Duodenal mucosa (tissue), 2 donors: ENCODE measurements around the gene C6orf52.
"Not testable (repeated sequence)": the region's sequence is repeated elsewhere in the genome, so short reads cannot be mapped to it uniquely, and the experiment has no call there.

Experiments
- H3K27ac ChIP-seq: one replicate; pipeline ENCODE4 v1.7.0; 2013; ENCODE audit warnings: low read depth, low read length
- H3K27me3 ChIP-seq, 2 donors: one replicate each; pipeline ENCODE4 v1.7.0; 2013; ENCODE audit warnings: low read length in 2 of 2, control low read depth in 1 of 2; ENCODE audit not compliant: insufficient read depth in 2 of 2, control insufficient read depth in 1 of 2
- H3K36me3 ChIP-seq, 2 donors: one replicate each; pipeline ENCODE4 v1.7.0; 2013; ENCODE audit warnings: low read length in 2 of 2, control low read depth in 1 of 2; ENCODE audit not compliant: insufficient read depth in 2 of 2, control insufficient read depth in 1 of 2
- H3K4me1 ChIP-seq, 2 donors: one replicate each; pipeline ENCODE4 v1.7.0; 2013; ENCODE audit warnings: low read length in 2 of 2, control low read depth in 1 of 2; ENCODE audit not compliant: insufficient read depth in 2 of 2, control insufficient read depth in 1 of 2
- H3K4me3 ChIP-seq, 2 donors: one replicate each; pipeline ENCODE4 v1.7.0; 2013; ENCODE audit warnings: low read length in 2 of 2, low read depth in 1 of 2
- H3K9ac ChIP-seq, 2 donors: one replicate each; pipeline ENCODE4 v1.7.0; 2013; ENCODE audit warnings: low read length in 2 of 2, low read depth in 1 of 2
- H3K9me3 ChIP-seq, 2 donors: one replicate each; pipeline ENCODE4 v1.7.0; 2013; ENCODE audit warnings: low read length in 2 of 2, control low read depth in 1 of 2; ENCODE audit not compliant: control insufficient read depth in 1 of 2

The C6orf52 gene

GRCh38 chr6:10694302-10695085 is at the start of gene C6orf52, which contains the start of gene PAK1IP1:
TSS of gene C6orf52 (minus strand) at chr6:10694616. CDS start at chr6:10687550, 7,066 bp downstream.
TSS of gene PAK1IP1 (plus strand) at chr6:10694972. CDS start at chr6:10694986, 14 bp downstream.
- Histone ChIP-seq H3K9me3 (no peaks in the 10 kb centered on the region), H3K27me3 (no peaks in the 10 kb centered on the region), H3K9ac (peak within 1 kb of the TSS; percentile 96 to 99), H3K4me3 (peak within 1 kb of the TSS; percentile 97 to 100), H3K27ac (peak within 1 kb of the TSS; percentile 95), H3K36me3 (peaks cover 0 to 20% of the 10 kb centered on the region in 2 donors), H3K4me1 (peaks cover 23 to 24% of the 10 kb centered on the region in 2 donors)

GRCh38 chr6:10743515-10743914 is 49.1 kb upstream of the C6orf52 start:
- no peak overlapping the region for H3K27ac ChIP-seq
- H3K36me3 ChIP-seq: no peaks in the 10 kb centered on the region
- no peaks in the 10 kb centered on the region for H3K27me3 ChIP-seq
- no peaks in the 10 kb centered on the region for H3K9me3 ChIP-seq
- H3K4me1 ChIP-seq: peaks cover 10 to 11% of the 10 kb centered on the region in 2 donors
- no peak overlapping the region for H3K9ac ChIP-seq
- no peak overlapping the region for H3K4me3 ChIP-seq

DNA sequence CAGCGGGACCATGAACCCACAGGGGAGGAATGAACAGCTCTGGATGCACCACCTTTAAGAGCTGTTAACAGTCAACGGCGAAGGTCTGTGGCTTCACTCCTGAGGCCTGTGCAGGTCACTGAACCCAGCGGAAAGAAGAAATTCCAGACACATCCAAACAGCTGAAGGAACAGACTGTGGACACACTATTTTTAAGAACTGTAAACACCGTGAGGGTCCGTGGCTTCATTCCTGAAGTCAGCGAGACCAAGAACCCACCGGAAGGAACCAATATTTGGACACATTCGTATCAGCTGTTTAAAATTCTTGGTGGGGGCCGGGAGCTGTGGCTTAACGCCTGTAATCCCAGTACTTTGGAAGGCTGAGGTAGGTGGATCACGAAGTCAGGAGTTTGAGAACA is 47.8 kb upstream of the C6orf52 start:
- Histone ChIP-seq H3K4me1 (peaks cover 7% of the 10 kb centered on the region in 2 donors), H3K27me3 (no peaks in the 10 kb centered on the region), H3K36me3 (no peaks in the 10 kb centered on the region), H3K4me3 (no peak overlapping the region), H3K27ac (no peak overlapping the region), H3K9ac (no peak overlapping the region), H3K9me3 (no peaks in the 10 kb centered on the region)

GRCh38 chr6:10741643-10742042 is 47.2 kb upstream of the C6orf52 start:
- not testable (repeated sequence) for H3K4me3 ChIP-seq, H3K9me3 ChIP-seq, H3K9ac ChIP-seq, H3K36me3 ChIP-seq, H3K27ac ChIP-seq, H3K4me1 ChIP-seq, H3K27me3 ChIP-seq

DNA sequence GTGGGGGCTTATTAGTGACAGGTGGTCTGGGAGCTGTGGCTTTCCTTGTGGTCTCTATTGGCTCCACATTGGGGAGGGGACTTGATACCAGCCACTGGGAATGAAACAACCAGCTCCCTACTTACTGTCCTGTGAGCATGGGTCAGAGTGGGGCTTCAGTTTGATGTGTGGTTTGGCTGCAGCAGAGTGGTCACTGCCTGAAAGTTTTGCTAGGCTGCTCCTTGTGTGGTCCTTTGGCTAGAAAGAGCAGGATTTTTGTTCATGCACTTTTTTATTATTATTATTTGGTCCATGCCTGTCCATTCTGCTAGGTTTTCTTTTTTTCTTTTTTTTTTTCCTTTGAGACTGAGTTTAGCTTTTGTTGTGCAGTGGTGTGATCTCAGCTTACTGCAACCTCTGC is 45.6 kb upstream of the C6orf52 start:
- Histone ChIP-seq H3K27me3 (no peaks in the 10 kb centered on the region), H3K9me3 (no peaks in the 10 kb centered on the region), H3K27ac (no peak overlapping the region), H3K4me3 (no peak overlapping the region), H3K4me1 (no peaks in the 10 kb centered on the region), H3K9ac (no peak overlapping the region), H3K36me3 (no peaks in the 10 kb centered on the region)

- Histone ChIP-seq H3K9ac (no peak overlapping the region), H3K4me1 (no peaks in the 10 kb centered on the region), H3K27me3 (no peaks in the 10 kb centered on the region), H3K9me3 (no peaks in the 10 kb centered on the region), H3K27ac (no peak overlapping the region), H3K4me3 (no peak overlapping the region), H3K36me3 (peaks cover 6 to 18% of the 10 kb centered on the region in 2 donors)
These were observed 42.3 kb upstream of the C6orf52 start for GRCh38 chr6:10736731-10737130.

DNA sequence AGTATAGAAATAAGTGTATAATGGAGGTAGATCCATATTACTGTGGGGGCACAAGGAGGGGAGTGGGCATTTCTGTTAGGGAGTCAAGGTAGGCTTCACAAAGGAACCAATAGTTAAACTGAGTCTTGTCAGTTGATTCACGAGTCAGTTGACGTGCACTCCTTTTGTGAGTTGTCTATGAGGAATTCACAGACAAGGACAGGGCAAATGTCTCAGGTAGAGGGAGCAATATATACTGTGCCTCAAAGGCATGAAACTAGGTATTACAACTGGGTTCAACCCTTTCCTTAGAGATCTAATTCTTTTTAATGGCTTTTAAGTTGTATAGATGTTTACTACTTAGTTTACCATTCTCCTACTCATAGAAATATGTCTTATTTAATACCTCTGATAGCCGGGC is 39.4 kb upstream of the C6orf52 start:
- Histone ChIP-seq H3K9ac (no peak overlapping the region), H3K27me3 (no peaks in the 10 kb centered on the region), H3K36me3 (peaks cover 6 to 38% of the 10 kb centered on the region in 2 donors)

DNA sequence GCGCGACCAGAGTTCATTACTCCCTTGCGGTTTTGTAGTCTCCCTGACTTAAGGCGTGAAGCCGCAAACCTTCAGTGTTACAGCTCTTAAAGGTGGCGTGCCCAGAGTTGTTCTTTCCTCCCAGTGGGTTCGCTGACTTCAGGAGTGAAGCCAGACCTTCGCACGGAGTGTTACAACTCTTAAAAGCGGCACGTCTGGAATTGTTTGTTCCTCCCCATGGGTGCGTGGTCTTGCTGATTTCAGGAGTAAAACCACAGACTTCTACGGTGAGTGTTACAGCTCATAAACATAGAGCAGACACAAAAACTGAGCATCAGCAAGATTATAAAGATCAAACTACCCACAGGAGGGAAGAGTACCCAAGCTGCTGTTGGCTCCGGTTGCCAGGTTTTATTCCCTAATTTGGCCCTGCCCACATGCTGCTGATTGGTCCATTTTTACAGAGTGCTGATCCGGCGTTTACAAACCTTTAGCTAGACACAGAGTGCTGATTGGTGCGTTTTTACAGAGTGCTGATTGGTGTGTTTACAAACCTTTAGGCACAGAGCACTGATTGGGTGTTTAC is 38.8 kb upstream of the C6orf52 start:
- Histone ChIP-seq H3K4me3 (no peak overlapping the region), H3K36me3 (peaks cover 9 to 40% of the 10 kb centered on the region in 2 donors), H3K4me1 (no peaks in the 10 kb centered on the region), H3K9ac (no peak overlapping the region), H3K27ac (no peak overlapping the region), H3K27me3 (no peaks in the 10 kb centered on the region), H3K9me3 (no peaks in the 10 kb centered on the region)

More for the DNA sequence above, 39.4 kb upstream of the C6orf52 start:
- H3K27ac ChIP-seq: no peak overlapping the region
- H3K4me3 ChIP-seq: no peak overlapping the region
- no peaks in the 10 kb centered on the region for H3K9me3 ChIP-seq
- no peaks in the 10 kb centered on the region for H3K4me1 ChIP-seq

GRCh38 chr6:10730254-10730653 is 35.8 kb upstream of the C6orf52 start:
- H3K27ac ChIP-seq: no peak overlapping the region
- peaks cover 15 to 51% of the 10 kb centered on the region in 2 donors for H3K36me3 ChIP-seq
- H3K4me3 ChIP-seq: no peak overlapping the region

GRCh38 chr6:10725716-10726115 is 31.3 kb upstream of the C6orf52 start:
- Histone ChIP-seq H3K9ac (no peak overlapping the region), H3K27ac (no peak overlapping the region), H3K4me3 (no peak overlapping the region)

More at GRCh38 chr6:10730254-10730653, 35.8 kb upstream of the C6orf52 start:
- no peak overlapping the region for H3K9ac ChIP-seq
- no peaks in the 10 kb centered on the region for H3K27me3 ChIP-seq
- H3K4me1 ChIP-seq: no peaks in the 10 kb centered on the region
- no peaks in the 10 kb centered on the region for H3K9me3 ChIP-seq

More at GRCh38 chr6:10725716-10726115, 31.3 kb upstream of the C6orf52 start:
- no peaks in the 10 kb centered on the region for H3K9me3 ChIP-seq
- H3K4me1 ChIP-seq: peaks cover 12 to 25% of the 10 kb centered on the region in 2 donors
- H3K27me3 ChIP-seq: no peaks in the 10 kb centered on the region
- H3K36me3 ChIP-seq: peaks cover 10 to 31% of the 10 kb centered on the region in 2 donors
